ENCODE data around the gene NPDC1.

The NPDC1 gene

GRCh38 chr9:137084526-137084925, 38.5 kb upstream of the NPDC1 start:
- no peak for DNase-seq
- Histone ChIP-seq H3K4me1 (ENCODE audit: low read length) (peaks cover 12% of the 10 kb centered on the region), H3K79me2 (ENCODE audit: low read length) (peaks cover 8% of the 10 kb centered on the region), H4K20me1 (ENCODE audit: insufficient read depth, low read length) (no peaks in the 10 kb centered on the region), H3K4me2 (ENCODE audit: low read depth, low read length) (no peak overlapping the region), H3F3A (ENCODE audit: insufficient read depth, low read length) (peaks cover 6% of the 10 kb centered on the region; the same call in 1 of the 2 replicates), H3K27ac (ENCODE audit: low read length) (no peak overlapping the region), H3K9ac (ENCODE audit: low read length) (no peak overlapping the region), H2AFZ (ENCODE audit: low read length) (no peak overlapping the region), H3K9me2 (replicated peaks; ENCODE audit: insufficient read depth, low read length) (no peaks in the 10 kb centered on the region), H3K27me3 (replicated peaks; ENCODE audit: insufficient read depth, low read length) (no peaks in the 10 kb centered on the region), H3K9me3 (replicated peaks; ENCODE audit: insufficient read depth, low read length) (no peaks in the 10 kb centered on the region), H3K36me3 (replicated peaks; ENCODE audit: insufficient read depth, low read length) (peaks cover 3% of the 10 kb centered on the region; the same call in 1 of the 2 replicates), H3K4me3 (ENCODE audit: low read length) (no peak overlapping the region)
- no peak for TF ChIP-seq EZH2 (optimal IDR thresholded peaks at IDR 0.05; ENCODE audit: low read depth, low read length)
- TF ChIP-seq, protein P1, sequence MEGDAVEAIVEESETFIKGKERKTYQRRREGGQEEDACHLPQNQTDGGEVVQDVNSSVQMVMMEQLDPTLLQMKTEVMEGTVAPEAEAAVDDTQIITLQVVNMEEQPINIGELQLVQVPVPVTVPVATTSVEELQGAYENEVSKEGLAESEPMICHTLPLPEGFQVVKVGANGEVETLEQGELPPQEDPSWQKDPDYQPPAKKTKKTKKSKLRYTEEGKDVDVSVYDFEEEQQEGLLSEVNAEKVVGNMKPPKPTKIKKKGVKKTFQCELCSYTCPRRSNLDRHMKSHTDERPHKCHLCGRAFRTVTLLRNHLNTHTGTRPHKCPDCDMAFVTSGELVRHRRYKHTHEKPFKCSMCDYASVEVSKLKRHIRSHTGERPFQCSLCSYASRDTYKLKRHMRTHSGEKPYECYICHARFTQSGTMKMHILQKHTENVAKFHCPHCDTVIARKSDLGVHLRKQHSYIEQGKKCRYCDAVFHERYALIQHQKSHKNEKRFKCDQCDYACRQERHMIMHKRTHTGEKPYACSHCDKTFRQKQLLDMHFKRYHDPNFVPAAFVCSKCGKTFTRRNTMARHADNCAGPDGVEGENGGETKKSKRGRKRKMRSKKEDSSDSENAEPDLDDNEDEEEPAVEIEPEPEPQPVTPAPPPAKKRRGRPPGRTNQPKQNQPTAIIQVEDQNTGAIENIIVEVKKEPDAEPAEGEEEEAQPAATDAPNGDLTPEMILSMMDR (IDR thresholded peaks at IDR 0.05; ENCODE audit: low read length) = no peak
- TF ChIP-seq EZH2phosphoT487 (IDR thresholded peaks at IDR 0.05; ENCODE audit: low read length) = no peak

DNA sequence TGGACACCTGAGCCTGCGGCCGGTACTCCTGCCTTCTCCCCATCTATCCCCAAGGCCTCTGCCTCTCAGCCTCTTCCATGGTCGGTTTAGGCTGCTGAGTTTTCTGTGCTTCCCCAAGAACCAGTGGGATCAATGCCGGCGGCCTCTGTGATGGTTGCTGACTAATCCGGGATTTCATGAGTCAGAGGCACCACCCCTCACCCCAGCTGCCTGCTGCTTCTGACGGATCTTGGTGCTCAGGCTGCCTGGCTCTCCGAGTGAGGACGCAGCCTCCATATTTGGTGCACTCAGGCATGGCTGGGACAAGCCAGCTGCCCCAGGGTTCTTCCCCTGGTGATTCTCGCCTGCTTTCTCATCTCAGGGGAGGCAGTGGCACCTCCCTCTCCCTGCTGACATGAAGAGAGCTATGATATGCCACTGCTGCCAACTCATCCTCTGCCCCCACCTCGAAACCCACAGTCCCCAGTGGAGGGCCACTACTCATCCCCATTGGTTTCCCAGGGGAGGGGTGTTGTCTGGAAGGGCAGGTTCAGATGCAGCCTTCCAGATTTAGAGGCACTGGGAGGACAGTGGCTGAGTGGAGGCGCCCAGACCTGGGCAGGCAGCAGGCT, 37.5 kb upstream of the NPDC1 start:
- H3K27ac ChIP-seq (ENCODE audit: low read length) = no peak overlapping the region
- TF ChIP-seq EZH2phosphoT487 (IDR thresholded peaks at IDR 0.05; ENCODE audit: low read length) = no peak
- TF ChIP-seq EZH2 (optimal IDR thresholded peaks at IDR 0.05; ENCODE audit: low read depth, low read length) = no peak
- no peak overlapping the region for H2AFZ ChIP-seq (ENCODE audit: low read length)
- peaks cover 6% of the 10 kb centered on the region; the same call in 1 of the 2 replicates for H3F3A ChIP-seq (ENCODE audit: insufficient read depth, low read length)
- peaks cover 12% of the 10 kb centered on the region for H3K4me1 ChIP-seq (ENCODE audit: low read length)
- no peak overlapping the region for H3K9ac ChIP-seq (ENCODE audit: low read length)
- H3K9me3 ChIP-seq (replicated peaks; ENCODE audit: insufficient read depth, low read length) = no peaks in the 10 kb centered on the region
- no peaks in the 10 kb centered on the region for H4K20me1 ChIP-seq (ENCODE audit: insufficient read depth, low read length)
- no peak overlapping the region for H3K4me2 ChIP-seq (ENCODE audit: low read depth, low read length)
- peaks cover 18% of the 10 kb centered on the region for H3K79me2 ChIP-seq (ENCODE audit: low read length)
- H3K9me2 ChIP-seq (replicated peaks; ENCODE audit: insufficient read depth, low read length) = no peaks in the 10 kb centered on the region
- no peaks in the 10 kb centered on the region for H3K27me3 ChIP-seq (replicated peaks; ENCODE audit: insufficient read depth, low read length)
- no peak overlapping the region for H3K4me3 ChIP-seq (ENCODE audit: low read length)
- DNase-seq = no peak
- peaks cover 3% of the 10 kb centered on the region; the same call in 1 of the 2 replicates for H3K36me3 ChIP-seq (replicated peaks; ENCODE audit: insufficient read depth, low read length)

- Histone ChIP-seq H3K9ac (ENCODE audit: low read length) (no peak overlapping the region), H3K9me3 (replicated peaks; ENCODE audit: insufficient read depth, low read length) (no peaks in the 10 kb centered on the region), H3K4me3 (ENCODE audit: low read length) (no peak overlapping the region), H4K20me1 (ENCODE audit: insufficient read depth, low read length) (no peaks in the 10 kb centered on the region), H3K27ac (ENCODE audit: low read length) (no peak overlapping the region), H3K36me3 (replicated peaks; ENCODE audit: insufficient read depth, low read length) (peaks cover 3% of the 10 kb centered on the region; the same call in 1 of the 2 replicates), H2AFZ (ENCODE audit: low read length) (no peak overlapping the region), H3K79me2 (ENCODE audit: low read length) (peaks cover 24% of the 10 kb centered on the region), H3K9me2 (replicated peaks; ENCODE audit: insufficient read depth, low read length) (no peaks in the 10 kb centered on the region), H3K4me1 (ENCODE audit: low read length) (peaks cover 11% of the 10 kb centered on the region), H3K27me3 (replicated peaks; ENCODE audit: insufficient read depth, low read length) (no peaks in the 10 kb centered on the region), H3F3A (ENCODE audit: insufficient read depth, low read length) (peaks cover 6% of the 10 kb centered on the region; the same call in 1 of the 2 replicates), H3K4me2 (ENCODE audit: low read depth, low read length) (no peak overlapping the region)
- no peak for DNase-seq
- TF ChIP-seq EZH2 (optimal IDR thresholded peaks at IDR 0.05; ENCODE audit: low read depth, low read length) = no peak
- TF ChIP-seq EZH2phosphoT487 (IDR thresholded peaks at IDR 0.05; ENCODE audit: low read length) = no peak
- TF ChIP-seq, protein P1 (IDR thresholded peaks at IDR 0.05; ENCODE audit: low read length) = no peak
Observed at GRCh38 chr9:137082925-137083290, 36.9 kb upstream of the NPDC1 start.
